ENCODE measurements around the gene CPSF3.
A peak's percentile ranks its signal among the peaks of the same experiment; 100 is the strongest.

The CPSF3 gene

DNA sequence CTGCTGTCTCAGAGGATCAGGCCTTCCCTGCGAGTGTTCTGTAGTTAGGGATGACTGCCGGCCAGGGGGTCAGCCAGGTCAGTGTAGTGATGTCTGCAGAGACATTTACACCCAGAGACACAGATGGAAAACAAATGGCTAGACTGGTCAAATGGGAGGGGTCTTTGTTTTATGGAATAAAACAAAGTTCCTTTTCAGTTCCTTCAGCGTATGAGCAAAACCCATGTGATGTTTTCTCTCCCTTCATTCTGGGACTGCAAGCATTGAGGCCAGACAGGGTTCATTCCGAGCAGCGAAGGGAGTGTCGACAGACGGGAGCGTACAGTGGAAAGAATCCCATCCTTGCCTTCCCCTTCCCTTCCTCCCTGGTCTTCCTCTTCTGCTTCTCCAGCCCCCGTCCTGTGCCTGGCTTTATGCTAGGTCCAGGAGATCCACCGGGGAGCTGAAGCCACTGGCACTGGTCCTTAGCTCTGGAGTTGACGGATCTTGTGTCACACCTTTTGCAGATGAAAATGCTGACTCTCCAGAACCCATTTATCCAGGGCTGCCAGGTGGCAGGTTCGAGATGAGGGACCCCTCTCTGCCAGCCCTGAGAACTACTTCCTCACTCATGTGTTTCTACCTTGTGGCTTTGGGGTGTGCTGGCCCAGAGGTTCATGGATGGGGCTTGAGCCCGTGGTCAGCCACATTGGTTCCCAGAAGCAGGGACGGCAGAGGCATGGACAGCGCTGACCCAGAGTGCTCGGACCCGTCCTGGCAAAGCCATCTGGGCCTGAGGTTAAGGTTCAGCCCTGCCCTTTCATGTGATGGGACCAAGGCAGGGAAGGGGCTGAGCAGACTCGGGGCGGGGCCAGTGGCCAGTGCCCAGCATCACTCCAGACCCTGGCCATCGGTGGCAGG is 24.3 kb upstream of the CPSF3 start:
- Histone ChIP-seq H3K4me1 (ENCODE audit: control insufficient read depth, insufficient read depth, low read length) (no peaks in the 10 kb centered on the region), H3K9me3 (ENCODE audit: control insufficient read depth, insufficient read depth, low read depth, low read length) (no peaks in the 10 kb centered on the region), H3K36me3 (ENCODE audit: control insufficient read depth in 2 of 2, insufficient read depth in 1 of 2, low read length in 2 of 2) (peaks cover 0 to 42% of the 10 kb centered on the region in 2 experiments; a peak in 2 of 3 replicates), H3K4me3 (ENCODE audit: low read depth, low read length) (no peak overlapping the region), H3K27ac (ENCODE audit: extremely low read depth, low read depth, low read length) (no peak overlapping the region)
- no peak for TF ChIP-seq ZNF416 (tag by site-specific recombination; IDR thresholded peaks at IDR 0.05)
- TF ChIP-seq ZNF248 (tag by site-specific recombination; IDR thresholded peaks at IDR 0.05): no peak
- TF ChIP-seq ZNF112 (tag by site-specific recombination; IDR thresholded peaks at IDR 0.05): no peak
- no peak for TF ChIP-seq RBAK (tag by site-specific recombination; IDR thresholded peaks at IDR 0.05)
- no peak for TF ChIP-seq ZNF146 (tag by site-specific recombination; IDR thresholded peaks at IDR 0.05)
- TF ChIP-seq ZNF596 (tag by site-specific recombination; IDR thresholded peaks at IDR 0.05): no peak
- CTCF ChIA-PET: interaction anchor here (0.6 kb wide), 1 partner anchor 608 kb away, joined by 4 read pairs; no protein-coding TSS in a partner anchor
- POLR2A ChIA-PET: interaction anchor here (0.7 kb wide), 1 partner anchor 55 kb away, joined by 9 read pairs; no protein-coding TSS in a partner anchor

DNA sequence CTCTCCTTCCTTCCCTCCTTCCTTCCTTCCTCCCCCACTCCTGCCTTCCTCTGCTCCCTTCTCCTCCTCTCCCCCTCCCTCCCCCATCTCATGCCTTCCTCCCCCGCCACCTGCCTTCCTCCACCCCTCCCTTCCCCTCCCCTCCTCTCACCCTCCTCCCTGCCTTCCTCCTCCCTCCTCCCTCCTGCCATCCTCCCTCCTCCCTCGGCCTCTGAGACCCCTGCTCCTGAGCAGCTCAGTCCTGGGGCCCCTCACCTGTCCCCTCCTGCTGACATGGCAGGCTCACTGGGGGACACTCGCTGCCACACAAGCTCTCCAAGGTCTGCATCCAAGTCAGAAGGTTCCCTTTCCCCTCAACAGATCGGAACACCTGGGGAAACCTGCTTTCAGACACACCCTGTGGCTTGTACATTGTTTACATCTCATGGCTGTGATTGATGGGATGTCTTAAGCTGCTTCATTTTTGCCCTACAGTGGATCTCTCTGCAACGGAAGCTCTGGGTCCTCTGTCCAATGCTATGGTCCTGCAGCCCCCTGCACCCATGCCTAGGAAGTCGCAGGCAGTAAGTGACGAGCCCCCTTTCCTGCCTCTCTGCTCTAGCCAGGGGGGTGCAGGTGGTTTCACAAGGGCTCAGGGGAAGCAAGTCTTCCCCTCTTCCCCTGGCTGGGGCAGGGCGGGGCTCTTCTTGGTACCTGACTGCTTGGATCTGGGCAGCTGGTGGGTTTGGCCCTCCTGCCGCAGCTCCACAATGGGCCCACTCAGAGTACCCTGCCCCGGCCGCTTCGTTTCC is 23.0 kb upstream of the CPSF3 start:
- H3K27ac ChIP-seq (ENCODE audit: extremely low read depth, low read depth, low read length): no peak overlapping the region

DNA sequence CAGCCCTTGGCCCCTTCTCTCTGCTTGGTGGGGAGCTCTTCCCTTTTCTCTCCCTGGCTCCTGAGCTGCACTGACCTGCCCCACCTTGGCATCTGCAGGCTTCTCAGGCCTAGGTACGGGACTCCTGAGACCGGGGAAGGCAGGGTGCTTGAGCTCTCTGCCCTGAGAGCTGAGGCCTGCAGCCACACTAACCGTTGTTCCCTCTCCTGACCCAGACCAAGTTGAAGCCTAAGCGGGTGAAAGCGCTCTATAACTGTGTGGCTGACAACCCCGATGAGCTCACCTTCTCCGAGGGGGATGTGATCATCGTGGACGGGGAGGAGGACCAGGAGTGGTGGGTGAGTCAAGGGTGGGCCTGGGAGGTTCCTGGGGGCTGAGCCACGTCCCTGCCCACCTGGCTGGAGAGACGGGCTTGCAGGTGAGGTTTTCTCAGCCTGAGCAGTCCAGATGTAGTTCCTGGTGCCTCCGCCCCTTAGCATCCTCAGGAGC is 22.4 kb upstream of the CPSF3 start:
- H3K4me1 ChIP-seq (ENCODE audit: control insufficient read depth, insufficient read depth, low read length): no peaks in the 10 kb centered on the region
- CTCF ChIA-PET: no interaction called here
- no peak for TF ChIP-seq ZNF571 (tag by site-specific recombination; IDR thresholded peaks at IDR 0.05)
- TF ChIP-seq KLF1 (tag by site-specific recombination; IDR thresholded peaks at IDR 0.05): peak; percentile 79
- TF ChIP-seq, protein P1, sequence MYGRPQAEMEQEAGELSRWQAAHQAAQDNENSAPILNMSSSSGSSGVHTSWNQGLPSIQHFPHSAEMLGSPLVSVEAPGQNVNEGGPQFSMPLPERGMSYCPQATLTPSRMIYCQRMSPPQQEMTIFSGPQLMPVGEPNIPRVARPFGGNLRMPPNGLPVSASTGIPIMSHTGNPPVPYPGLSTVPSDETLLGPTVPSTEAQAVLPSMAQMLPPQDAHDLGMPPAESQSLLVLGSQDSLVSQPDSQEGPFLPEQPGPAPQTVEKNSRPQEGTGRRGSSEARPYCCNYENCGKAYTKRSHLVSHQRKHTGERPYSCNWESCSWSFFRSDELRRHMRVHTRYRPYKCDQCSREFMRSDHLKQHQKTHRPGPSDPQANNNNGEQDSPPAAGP (tag by site-specific recombination; IDR thresholded peaks at IDR 0.05): peak; percentile 74
- no peak for TF ChIP-seq SP2 (tag by site-specific recombination; IDR thresholded peaks at IDR 0.05)
- H3K4me3 ChIP-seq (ENCODE audit: low read depth, low read length): no peak overlapping the region
- POLR2A ChIA-PET: no interaction called here
- peaks cover 0 to 42% of the 10 kb centered on the region in 2 experiments; a peak in 2 of 3 replicates for H3K36me3 ChIP-seq (ENCODE audit: control insufficient read depth in 2 of 2, insufficient read depth in 1 of 2, low read length in 2 of 2)
- H3K27ac ChIP-seq (ENCODE audit: extremely low read depth, low read depth, low read length): no peak overlapping the region
- no peaks in the 10 kb centered on the region for H3K9me3 ChIP-seq (ENCODE audit: control insufficient read depth, insufficient read depth, low read depth, low read length)

More for the DNA sequence above, 23.0 kb upstream of the CPSF3 start:
- TF ChIP-seq ZNF138 (tag by site-specific recombination; IDR thresholded peaks at IDR 0.05; ENCODE audit: borderline replicate concordance) (no peak), ZNF16 (tag by site-specific recombination; IDR thresholded peaks at IDR 0.05; ENCODE audit: low read depth) (no peak), ZNF10 (tag by site-specific recombination; IDR thresholded peaks at IDR 0.05) (no peak), ZSCAN18 (tag by site-specific recombination; IDR thresholded peaks at IDR 0.05) (no peak), ZNF692 (tag by site-specific recombination; IDR thresholded peaks at IDR 0.05) (no peak)
- Histone ChIP-seq H3K4me3 (ENCODE audit: low read depth, low read length) (no peak overlapping the region), H3K4me1 (ENCODE audit: control insufficient read depth, insufficient read depth, low read length) (no peaks in the 10 kb centered on the region), H3K36me3 (ENCODE audit: control insufficient read depth in 2 of 2, insufficient read depth in 1 of 2, low read length in 2 of 2) (peaks cover 0 to 37% of the 10 kb centered on the region in 2 experiments; a peak in 2 of 3 replicates), H3K9me3 (ENCODE audit: control insufficient read depth, insufficient read depth, low read depth, low read length) (no peaks in the 10 kb centered on the region)
- CTCF ChIA-PET: no interaction called here
- POLR2A ChIA-PET: no interaction called here
